Left ventricle myocardium inferior (tissue), 1 donor: ENCODE data around the gene LAMC3. TPM values are rescaled to one million over a fixed set of nuclear protein-coding genes. Genes with fewer than 3 reads are reported as not detected.

Experiments used
- DNase-seq: peaks from one replicate; pipeline ENCODE4 v3.0.0-alpha.2; 2020
- H3K27ac ChIP-seq: fragments of 200-600 bp; replicated peaks from 2 replicates; pipeline ENCODE4 v1.8.0; 2021
- H3K27me3 ChIP-seq: fragments of 200-600 bp; 2 replicates; pipeline ENCODE4 v1.8.0; 2021; ENCODE audit warnings: low read depth
- H3K36me3 ChIP-seq: fragments of 200-600 bp; 2 replicates; pipeline ENCODE4 v1.8.0; 2021
- H3K4me1 ChIP-seq: fragments of 200-600 bp; 2 replicates; pipeline ENCODE4 v1.8.0; 2021
- H3K4me3 ChIP-seq: fragments of 200-600 bp; 2 replicates; pipeline ENCODE4 v1.8.0; 2021; ENCODE audit warnings: mild to moderate bottlenecking, moderate library complexity
- H3K9me3 ChIP-seq: fragments of 200-600 bp; replicated peaks from 2 replicates; pipeline ENCODE4 v1.8.0; 2021
- intact Hi-C: fragments of 100-400 bp; cut with micrococcal nuclease; formaldehyde crosslinking; loops from one replicate; pipeline ENCODE4 v1.11.0; 2022
- total RNA-seq: library from RNA; stranded (reverse); fragmentation: NEBNext Ultra II Directional; extraction: Animal tissue kit (Norgen Biotek cat#: 25700); gene quantifications from one replicate; pipeline ENCODE4 v1.2.1, GENCODE V29; 2021
- TF ChIP-seq, protein P1 (sequence below): fragments of 200-600 bp; IDR thresholded peaks from 2 replicates; pipeline ENCODE4 v1.8.0; 2021; ENCODE audit warnings: antibody characterized with exemption, mild to moderate bottlenecking, borderline replicate concordance
- donor health status: DM: no; HTN: yes; CAD: no; lungs with severe emphysema.

Gene LAMC3
- total RNA-seq, 1 donor from 2014 or later = 0.66 TPM

- Histone ChIP-seq H3K4me3 (no peak overlapping the region), H3K27me3 (peaks cover 59% of the 10 kb centered on the region), H3K9me3 (no peaks in the 10 kb centered on the region), H3K27ac (no peak overlapping the region), H3K36me3 (no peaks in the 10 kb centered on the region), H3K4me1 (peaks cover 9% of the 10 kb centered on the region)
- intact Hi-C loops = no loop called here
- DNase-seq = no peak
- TF ChIP-seq, protein P1, sequence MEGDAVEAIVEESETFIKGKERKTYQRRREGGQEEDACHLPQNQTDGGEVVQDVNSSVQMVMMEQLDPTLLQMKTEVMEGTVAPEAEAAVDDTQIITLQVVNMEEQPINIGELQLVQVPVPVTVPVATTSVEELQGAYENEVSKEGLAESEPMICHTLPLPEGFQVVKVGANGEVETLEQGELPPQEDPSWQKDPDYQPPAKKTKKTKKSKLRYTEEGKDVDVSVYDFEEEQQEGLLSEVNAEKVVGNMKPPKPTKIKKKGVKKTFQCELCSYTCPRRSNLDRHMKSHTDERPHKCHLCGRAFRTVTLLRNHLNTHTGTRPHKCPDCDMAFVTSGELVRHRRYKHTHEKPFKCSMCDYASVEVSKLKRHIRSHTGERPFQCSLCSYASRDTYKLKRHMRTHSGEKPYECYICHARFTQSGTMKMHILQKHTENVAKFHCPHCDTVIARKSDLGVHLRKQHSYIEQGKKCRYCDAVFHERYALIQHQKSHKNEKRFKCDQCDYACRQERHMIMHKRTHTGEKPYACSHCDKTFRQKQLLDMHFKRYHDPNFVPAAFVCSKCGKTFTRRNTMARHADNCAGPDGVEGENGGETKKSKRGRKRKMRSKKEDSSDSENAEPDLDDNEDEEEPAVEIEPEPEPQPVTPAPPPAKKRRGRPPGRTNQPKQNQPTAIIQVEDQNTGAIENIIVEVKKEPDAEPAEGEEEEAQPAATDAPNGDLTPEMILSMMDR = no peak
These were observed 15.5 kb upstream of the LAMC3 start for GRCh38 chr9:130993303-130994030.

DNA sequence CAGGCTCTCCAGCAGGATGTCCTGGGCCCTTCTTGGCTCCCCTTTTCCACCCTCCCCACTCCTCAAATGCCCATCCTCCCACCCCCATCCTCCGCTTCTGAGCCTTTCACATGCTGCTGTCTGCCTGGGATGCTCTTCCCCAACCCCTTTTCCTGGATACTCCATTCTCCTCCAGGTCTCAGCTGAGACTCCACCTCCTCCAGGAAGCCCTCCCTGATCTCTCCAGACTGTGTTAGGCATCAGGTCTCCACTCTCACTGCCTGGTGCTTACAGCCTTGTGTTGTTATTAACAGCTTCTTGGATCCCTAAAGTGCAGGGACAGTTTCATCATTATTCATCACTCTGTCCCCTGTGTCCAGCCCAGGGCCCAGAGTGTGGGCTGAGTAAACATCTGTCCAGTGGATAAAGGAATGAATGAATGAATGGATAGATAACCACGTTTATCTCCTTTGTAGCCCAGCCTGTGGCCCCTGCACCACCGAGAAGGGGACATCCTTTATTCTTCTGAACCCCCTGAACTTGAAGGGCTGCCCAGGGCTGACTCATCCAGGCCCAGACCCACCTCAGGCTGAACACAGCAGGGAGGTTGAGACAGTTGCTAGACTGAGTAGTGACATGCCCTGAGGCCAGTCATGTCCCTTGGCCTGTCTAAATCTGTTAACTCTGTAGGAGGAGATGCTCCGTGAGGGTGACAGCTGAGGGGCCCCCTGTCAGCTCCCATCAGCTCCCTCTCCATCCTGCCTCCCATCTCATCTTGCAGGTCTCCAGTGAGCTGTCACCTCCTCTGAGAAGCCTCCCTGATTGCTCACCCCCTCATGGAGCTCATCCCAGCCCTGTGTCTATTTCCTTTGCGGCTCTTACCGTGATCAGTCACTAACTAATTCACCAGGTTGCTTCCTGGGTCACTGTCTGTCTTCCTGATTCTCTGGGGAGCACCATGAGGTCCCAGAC is 14.6 kb upstream of the LAMC3 start:
- no peak for DNase-seq
- Histone ChIP-seq H3K36me3 (no peaks in the 10 kb centered on the region), H3K4me3 (no peak overlapping the region), H3K27ac (no peak overlapping the region), H3K9me3 (no peaks in the 10 kb centered on the region), H3K4me1 (peaks cover 11% of the 10 kb centered on the region), H3K27me3 (peaks cover 59% of the 10 kb centered on the region)
- TF ChIP-seq, protein P1 = no peak
- intact Hi-C loops = no loop called here

DNA sequence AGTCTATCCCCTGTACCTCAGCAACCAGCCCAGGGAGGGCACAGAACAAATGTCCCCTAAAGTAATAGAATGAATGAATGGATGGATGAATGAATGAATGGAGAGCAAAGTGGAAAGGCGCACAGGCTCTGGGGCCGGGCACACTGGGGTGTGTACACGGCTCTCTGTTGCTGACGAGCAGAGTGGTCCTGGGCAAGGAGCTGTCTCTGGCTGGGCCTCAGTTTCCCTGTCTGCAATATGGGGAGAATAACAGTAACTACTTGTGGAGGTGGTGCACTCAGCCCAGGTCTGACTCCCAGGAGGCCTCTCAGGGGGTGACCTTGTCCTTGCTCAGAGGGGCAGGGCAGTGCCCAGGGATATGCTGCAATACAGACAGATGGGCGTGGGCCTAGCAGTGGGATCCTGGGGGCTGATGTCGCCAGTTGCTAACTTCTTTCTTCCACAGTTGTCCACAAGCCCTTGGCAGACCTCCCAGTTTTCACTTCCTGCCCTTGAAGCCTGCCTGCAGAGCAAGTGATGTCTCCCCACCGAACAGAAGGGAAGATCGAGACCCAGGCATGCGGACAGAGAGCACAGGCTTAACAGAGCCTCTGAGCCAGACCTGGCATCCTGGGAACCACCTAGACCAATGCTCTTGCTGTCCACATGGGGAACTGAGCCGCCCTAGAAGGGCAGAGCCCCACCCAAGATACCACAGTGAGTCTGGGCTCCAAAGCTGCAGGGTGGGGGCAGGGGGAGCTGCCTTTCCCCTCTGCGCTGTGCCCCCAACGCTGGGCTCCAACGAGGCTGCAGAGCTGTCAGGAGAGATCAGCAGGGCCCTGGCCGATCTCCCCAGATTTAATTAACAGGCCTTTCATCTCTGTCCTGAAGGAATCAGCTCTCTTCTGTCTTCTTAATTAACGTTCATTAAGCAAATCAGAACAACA is 13.6 kb upstream of the LAMC3 start:
- H3K4me3 ChIP-seq = no peak overlapping the region
- H3K27me3 ChIP-seq = peaks cover 63% of the 10 kb centered on the region
- intact Hi-C loops = no loop called here
- TF ChIP-seq, protein P1 = no peak
- peaks cover 11% of the 10 kb centered on the region for H3K4me1 ChIP-seq
- H3K27ac ChIP-seq = no peak overlapping the region
- H3K9me3 ChIP-seq = no peaks in the 10 kb centered on the region
- peak; percentile 31 for DNase-seq
- no peaks in the 10 kb centered on the region for H3K36me3 ChIP-seq

DNA sequence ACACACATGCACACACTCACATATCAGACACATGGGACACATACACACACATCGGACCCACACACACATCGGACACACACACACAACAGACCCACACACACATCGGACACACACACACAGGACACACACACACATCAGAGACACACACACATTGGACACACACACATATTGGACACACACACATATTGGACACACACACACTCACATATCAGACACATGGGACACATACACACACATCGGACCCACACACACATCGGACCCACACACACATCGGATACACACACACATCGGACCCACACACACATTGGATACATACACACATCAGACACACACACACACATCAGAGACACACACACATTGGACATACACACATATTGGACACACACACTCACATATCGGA is 12.8 kb upstream of the LAMC3 start:
- H3K27ac ChIP-seq = no peak overlapping the region
- H3K9me3 ChIP-seq = no peaks in the 10 kb centered on the region
- no peaks in the 10 kb centered on the region for H3K36me3 ChIP-seq
- intact Hi-C loops = no loop called here
- TF ChIP-seq, protein P1 = no peak
- peaks cover 11% of the 10 kb centered on the region for H3K4me1 ChIP-seq
- no peak overlapping the region for H3K4me3 ChIP-seq
- no peak for DNase-seq
- H3K27me3 ChIP-seq = peaks cover 70% of the 10 kb centered on the region
